Neutrophil (primary cell): ENCODE data around the gene LRRFIP1.
A peak's percentile ranks its signal among the peaks of the same experiment; 100 is the strongest.

Experiments used
- H3K27ac ChIP-seq: fragments of 200-600 bp; sonication (generic); 2 replicates; pipeline ENCODE4 v1.5.1; 2016; ENCODE audit warnings: mild to moderate bottlenecking, moderate library complexity
- H3K27me3 ChIP-seq: fragments of 200-600 bp; sonication (generic); 2 replicates; pipeline ENCODE4 v1.6.0; 2016; ENCODE audit warnings: mild to moderate bottlenecking
- H3K36me3 ChIP-seq: fragments of 200-600 bp; sonication (generic); 2 replicates; pipeline ENCODE4 v1.5.1; 2017
- H3K4me1 ChIP-seq, 2 experiments: fragments of 200-600 bp in 1 of 2; sonication (generic) in 1 of 2; 1 replicate in 1 of 2; 2 replicates in 1 of 2; pipeline versions ENCODE4 v1.5.1 to v1.6.1; 2013 to 2016; ENCODE audit warnings: low read depth in 1 of 2, low read length in 1 of 2, mild to moderate bottlenecking in 1 of 2, moderate library complexity in 1 of 2; ENCODE audit not compliant: control insufficient read depth in 1 of 2, insufficient read depth in 1 of 2
- H3K4me3 ChIP-seq, 2 experiments: fragments of 200-600 bp in 1 of 2; sonication (generic) in 1 of 2; 1 replicate in 1 of 2; 2 replicates in 1 of 2; pipeline ENCODE4 v1.5.1; 2013 to 2016; ENCODE audit warnings: low read depth in 1 of 2, low read length in 1 of 2, mild to moderate bottlenecking in 1 of 2, moderate library complexity in 1 of 2
- H3K9me3 ChIP-seq: fragments of 200-600 bp; sonication (generic); 2 replicates; pipeline ENCODE4 v1.5.1; 2016
- CTCF ChIP-seq: fragments of 200-600 bp; sonication (generic); IDR thresholded peaks from 2 replicates; pipeline ENCODE4 v1.5.1; 2016; ENCODE audit warnings: antibody characterized with exemption

The LRRFIP1 gene

GRCh38 chr2:237671466-237672138 is 44.2 kb downstream of the LRRFIP1 start:
- TF ChIP-seq CTCF, result no peak
- no peaks in the 10 kb centered on the region for H3K9me3 ChIP-seq
- no peak overlapping the region for H3K27ac ChIP-seq
- H3K36me3 ChIP-seq, result no peaks in the 10 kb centered on the region
- H3K4me1 ChIP-seq, result peaks cover 39 to 42% of the 10 kb centered on the region in 2 experiments
- no peak overlapping the region for H3K4me3 ChIP-seq
- no peaks in the 10 kb centered on the region for H3K27me3 ChIP-seq

GRCh38 chr2:237672731-237673129 is 45.3 kb downstream of the LRRFIP1 start:
- Histone ChIP-seq H3K4me3 (peak overlapping the region; percentile 64 to 71), H3K4me1 (peaks cover 51 to 53% of the 10 kb centered on the region in 2 experiments)
- TF ChIP-seq CTCF, result no peak

GRCh38 chr2:237673130-237674001 is 46.0 kb downstream of the LRRFIP1 start:
- Histone ChIP-seq H3K27ac (peak overlapping the region; percentile 99), H3K9me3 (no peaks in the 10 kb centered on the region), H3K4me3 (peak overlapping the region; percentile 64 to 71), H3K36me3 (no peaks in the 10 kb centered on the region), H3K27me3 (no peaks in the 10 kb centered on the region), H3K4me1 (peaks cover 56 to 59% of the 10 kb centered on the region in 2 experiments)
- TF ChIP-seq CTCF, result peak; percentile 81

More at GRCh38 chr2:237672731-237673129, 45.3 kb downstream of the LRRFIP1 start:
- H3K36me3 ChIP-seq, result no peaks in the 10 kb centered on the region
- H3K27ac ChIP-seq, result peak overlapping the region; percentile 99
- H3K27me3 ChIP-seq, result no peaks in the 10 kb centered on the region
- H3K9me3 ChIP-seq, result no peaks in the 10 kb centered on the region

- Histone ChIP-seq H3K4me1 (peaks cover 66 to 71% of the 10 kb centered on the region in 2 experiments), H3K27ac (peak overlapping the region; percentile 99), H3K4me3 (peak overlapping the region; percentile 64 to 71)
These were observed 47.4 kb downstream of the LRRFIP1 start for GRCh38 chr2:237674731-237675276.

More at GRCh38 chr2:237674731-237675276, 47.4 kb downstream of the LRRFIP1 start:
- no peaks in the 10 kb centered on the region for H3K9me3 ChIP-seq
- TF ChIP-seq CTCF, result peak; percentile 78
- H3K36me3 ChIP-seq, result no peaks in the 10 kb centered on the region
- H3K27me3 ChIP-seq, result no peaks in the 10 kb centered on the region
